Jurkat, Clone E6-1 (cell line): Measurements from ENCODE around the gene SLC1A2.
"Not testable (repeated sequence)": the region's sequence is repeated elsewhere in the genome, so short reads cannot be mapped to it uniquely, and the experiment has no call there.

Source experiments
- DNase-seq: peaks from one replicate; pipeline ENCODE4 v3.0.0-alpha.2; 2011; ENCODE audit warnings: low read depth, low spot score
- H3K4me3 ChIP-seq: 2 replicates; pipeline ENCODE4 v1.5.1; 2011; ENCODE audit warnings: mild to moderate bottlenecking, low read length, control low read depth, moderate library complexity

The SLC1A2 gene

GRCh38 chr11:35239471-35240075 is 179.8 kb downstream of the SLC1A2 start:
- DNase-seq = no peak
- H3K4me3 ChIP-seq = no peak overlapping the region

GRCh38 chr11:35238882-35239281 is 180.5 kb downstream of the SLC1A2 start:
- no peak overlapping the region for H3K4me3 ChIP-seq
- DNase-seq = no peak

- no peak overlapping the region for H3K4me3 ChIP-seq
- peak; percentile 91 for DNase-seq
Measured at GRCh38 chr11:35237860-35238715, 181.3 kb downstream of the SLC1A2 start.

- no peak overlapping the region for H3K4me3 ChIP-seq
- no peak for DNase-seq
Measured at GRCh38 chr11:35237351-35237750, 182.0 kb downstream of the SLC1A2 start.

- no peak for DNase-seq
- H3K4me3 ChIP-seq = no peak overlapping the region
Measured at GRCh38 chr11:35236667-35237003, 182.7 kb downstream of the SLC1A2 start.

GRCh38 chr11:35235936-35236666 is 183.3 kb downstream of the SLC1A2 start:
- H3K4me3 ChIP-seq = no peak overlapping the region
- DNase-seq = peak; percentile 90

- DNase-seq = no peak
- H3K4me3 ChIP-seq = no peak overlapping the region
Measured at GRCh38 chr11:35235498-35235897, 183.9 kb downstream of the SLC1A2 start.

- no peak overlapping the region for H3K4me3 ChIP-seq
- DNase-seq = no peak
Measured at GRCh38 chr11:35235157-35235468, 184.2 kb downstream of the SLC1A2 start.

GRCh38 chr11:35234460-35235156 is 184.8 kb downstream of the SLC1A2 start:
- H3K4me3 ChIP-seq = no peak overlapping the region
- DNase-seq = no peak

GRCh38 chr11:35233518-35233917 is 185.8 kb downstream of the SLC1A2 start:
- DNase-seq = no peak
- no peak overlapping the region for H3K4me3 ChIP-seq

- H3K4me3 ChIP-seq = no peak overlapping the region
- no peak for DNase-seq
Measured at GRCh38 chr11:35232891-35233330, 186.4 kb downstream of the SLC1A2 start.

- no peak for DNase-seq
- H3K4me3 ChIP-seq = no peak overlapping the region
Measured at GRCh38 chr11:35231076-35231860, 188.1 kb downstream of the SLC1A2 start.

- DNase-seq = no peak
- H3K4me3 ChIP-seq = no peak overlapping the region
Measured at GRCh38 chr11:35230388-35230787, 189.0 kb downstream of the SLC1A2 start.

- DNase-seq = no peak
- no peak overlapping the region for H3K4me3 ChIP-seq
Measured at GRCh38 chr11:35228328-35228725, 191.0 kb downstream of the SLC1A2 start.

GRCh38 chr11:35227576-35228327 is 191.6 kb downstream of the SLC1A2 start:
- DNase-seq = no peak

GRCh38 chr11:35226756-35227155 is 192.6 kb downstream of the SLC1A2 start:
- not testable (repeated sequence) for H3K4me3 ChIP-seq, DNase-seq

More at GRCh38 chr11:35227576-35228327, 191.6 kb downstream of the SLC1A2 start:
- no peak overlapping the region for H3K4me3 ChIP-seq

- DNase-seq = no peak
- H3K4me3 ChIP-seq = no peak overlapping the region
Measured at GRCh38 chr11:35225946-35226520, 193.3 kb downstream of the SLC1A2 start.

GRCh38 chr11:35223991-35224390 is 195.4 kb downstream of the SLC1A2 start:
- H3K4me3 ChIP-seq = no peak overlapping the region

More at GRCh38 chr11:35223991-35224390, 195.4 kb downstream of the SLC1A2 start:
- no peak for DNase-seq
